Fibroblast of skin of scalp (primary cell): ENCODE results near the gene BRD1.

ENCODE experiments used
- DNase-seq: peaks from one replicate; pipeline ENCODE4 v3.0.0-alpha.2; 2013

BRD1 gene

GRCh38 chr22:49751318-49751965, 76.2 kb downstream of the BRD1 start:
- no peak for DNase-seq

DNA sequence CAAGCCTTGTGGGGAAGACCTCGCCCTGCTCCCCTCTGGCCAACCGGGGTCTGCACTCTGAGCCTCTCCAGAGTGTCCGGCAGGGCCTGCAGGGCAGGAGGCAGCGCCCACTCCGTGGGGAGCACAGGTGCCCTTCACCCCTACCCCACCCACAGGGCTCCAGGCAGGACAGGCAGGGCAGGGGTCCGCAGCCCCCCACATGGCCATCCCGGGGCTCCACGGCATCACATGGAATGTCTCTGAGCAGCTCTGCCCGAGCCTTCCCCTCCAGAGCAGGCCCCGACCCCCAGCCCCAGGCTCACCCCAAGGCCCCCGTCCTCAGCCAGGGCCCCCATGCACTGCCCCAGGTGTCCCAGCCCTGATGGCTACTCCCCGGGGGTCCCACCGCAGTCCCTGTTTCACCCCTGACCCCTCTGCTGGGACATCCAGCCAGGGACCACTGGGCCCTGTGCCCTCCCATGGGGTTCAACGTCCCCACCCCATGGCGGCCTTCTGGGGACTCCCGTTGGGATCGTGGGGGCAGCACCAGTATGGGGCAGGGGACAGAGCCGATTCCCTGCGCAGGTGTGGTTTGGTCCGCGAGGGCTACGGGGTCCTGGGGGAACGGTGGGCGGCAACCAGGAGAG, 77.7 kb downstream of the BRD1 start:
- no peak for DNase-seq

DNA sequence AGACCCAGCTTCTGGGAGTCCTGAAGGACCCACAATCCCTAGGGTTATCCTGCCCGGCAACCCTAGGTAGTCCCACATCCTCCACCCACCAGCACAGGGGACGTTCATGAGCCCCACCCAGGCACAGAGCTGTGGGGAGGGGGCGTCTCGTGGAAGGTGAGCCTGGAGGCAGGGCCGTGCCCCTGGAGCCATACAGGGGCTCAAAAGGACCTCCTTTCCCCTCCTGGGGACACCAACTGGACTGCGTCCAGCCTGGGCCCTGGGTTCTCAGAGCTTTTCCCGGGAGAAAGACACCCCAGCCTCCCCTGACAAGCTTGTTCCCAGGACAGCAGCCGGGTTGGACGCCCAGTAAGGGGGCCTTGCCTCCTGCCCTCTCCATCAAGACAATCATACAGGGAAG, 78.4 kb downstream of the BRD1 start:
- no peak for DNase-seq

DNA sequence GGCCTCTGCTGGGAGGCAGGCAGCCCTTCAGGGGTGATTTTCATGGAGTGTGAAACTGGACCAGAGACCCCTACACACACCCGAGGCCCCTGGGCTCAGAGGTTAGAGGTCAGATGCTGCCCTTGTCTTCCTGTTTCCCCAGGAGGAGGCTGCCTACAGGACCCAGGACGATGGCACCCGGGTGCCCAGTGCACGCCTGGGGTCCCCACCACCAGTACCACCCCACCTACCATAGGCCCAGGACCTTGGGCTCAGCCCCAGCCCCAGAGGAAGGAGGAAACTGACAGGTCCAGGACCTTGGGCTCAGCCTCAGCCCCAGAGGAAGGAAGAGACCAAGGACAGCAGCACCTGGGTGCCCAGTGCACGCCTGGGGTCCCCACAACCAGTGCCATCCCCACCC, 79.2 kb downstream of the BRD1 start:
- DNase-seq: no peak

DNA sequence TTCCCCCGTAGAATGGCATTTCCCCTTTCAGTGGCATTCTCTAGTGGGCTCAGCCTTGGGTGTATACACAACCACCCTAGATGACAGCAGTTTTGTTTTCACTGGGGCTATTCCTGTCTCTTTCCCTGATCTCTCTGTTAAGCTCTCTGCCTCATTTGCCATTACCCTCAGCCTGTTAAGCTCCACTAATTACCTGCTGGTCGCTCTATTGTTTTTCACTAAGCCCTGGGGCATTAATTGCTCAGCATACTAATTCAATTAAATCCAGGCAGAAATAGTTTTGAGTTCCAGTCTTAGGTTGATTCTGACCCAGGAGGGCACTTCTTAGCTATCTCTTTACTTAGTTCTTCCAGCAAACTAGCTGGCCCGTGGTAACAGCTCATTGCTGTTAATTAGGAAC, 80.0 kb downstream of the BRD1 start:
- DNase-seq: no peak

- no peak for DNase-seq
Measured at GRCh38 chr22:49747130-49747529, 80.5 kb downstream of the BRD1 start.

GRCh38 chr22:49746065-49746464, 81.6 kb downstream of the BRD1 start:
- DNase-seq: no peak

DNA sequence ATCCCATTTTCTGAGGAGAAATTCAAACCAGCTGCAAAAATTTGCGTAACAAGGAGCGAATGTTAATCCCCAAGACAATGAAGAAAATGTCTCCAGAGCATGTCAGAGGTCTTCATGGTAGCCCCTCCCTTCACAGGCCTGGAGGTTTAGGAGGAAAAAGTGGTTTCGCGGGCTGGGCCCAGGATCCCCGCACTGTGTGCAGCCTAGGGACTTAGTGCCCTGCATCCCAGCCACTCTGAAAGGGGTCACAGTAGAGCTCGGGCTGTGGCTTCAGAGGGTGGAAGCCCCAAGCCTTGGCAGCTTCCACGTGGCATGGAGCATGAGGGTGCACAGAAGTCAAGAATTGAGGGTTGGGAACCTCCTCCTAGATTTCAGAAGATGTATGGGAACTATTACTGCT, 87.4 kb downstream of the BRD1 start:
- DNase-seq: no peak

DNA sequence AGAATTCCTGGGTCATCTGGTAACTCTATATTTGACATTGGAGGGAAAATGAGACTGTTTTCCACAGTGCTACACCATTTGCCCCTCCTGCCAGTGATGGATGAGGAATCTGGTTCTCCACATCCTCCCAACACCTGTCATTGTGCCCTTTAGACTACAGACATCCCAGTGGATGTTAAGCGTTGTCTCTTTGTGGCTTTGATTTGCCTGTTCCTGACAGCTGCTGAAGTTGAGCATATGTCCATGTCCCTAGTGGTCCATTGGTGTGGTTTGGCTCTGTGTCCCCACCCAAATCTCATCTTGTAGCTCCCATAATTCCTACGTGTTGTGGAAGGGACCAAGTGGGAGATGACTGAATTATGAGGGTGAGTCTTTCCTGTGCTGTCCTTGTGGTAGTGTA, 88.5 kb downstream of the BRD1 start:
- DNase-seq: no peak

DNA sequence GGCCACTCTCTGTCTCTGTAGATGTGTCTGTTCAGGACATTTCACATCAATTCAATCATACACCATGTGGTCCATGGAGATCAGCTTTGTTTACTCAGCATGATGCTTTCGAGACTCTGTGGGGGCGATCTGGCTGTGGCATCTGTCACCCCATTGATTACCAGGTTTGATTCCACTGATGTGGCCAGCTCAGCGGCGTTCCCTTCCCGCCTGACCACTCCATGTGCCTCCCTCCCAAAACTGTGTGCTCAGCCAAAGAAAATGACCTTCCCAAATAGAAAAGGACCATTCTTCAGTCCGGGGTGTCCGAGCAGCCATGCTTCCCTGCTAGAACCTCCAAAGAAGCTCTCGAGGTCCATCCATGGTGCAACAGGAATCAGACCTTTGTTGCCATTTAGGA, 89.1 kb downstream of the BRD1 start:
- no peak for DNase-seq

GRCh38 chr22:49738006-49738405, 89.7 kb downstream of the BRD1 start:
- no peak for DNase-seq

GRCh38 chr22:49737101-49737551, 90.5 kb downstream of the BRD1 start:
- no peak for DNase-seq

DNA sequence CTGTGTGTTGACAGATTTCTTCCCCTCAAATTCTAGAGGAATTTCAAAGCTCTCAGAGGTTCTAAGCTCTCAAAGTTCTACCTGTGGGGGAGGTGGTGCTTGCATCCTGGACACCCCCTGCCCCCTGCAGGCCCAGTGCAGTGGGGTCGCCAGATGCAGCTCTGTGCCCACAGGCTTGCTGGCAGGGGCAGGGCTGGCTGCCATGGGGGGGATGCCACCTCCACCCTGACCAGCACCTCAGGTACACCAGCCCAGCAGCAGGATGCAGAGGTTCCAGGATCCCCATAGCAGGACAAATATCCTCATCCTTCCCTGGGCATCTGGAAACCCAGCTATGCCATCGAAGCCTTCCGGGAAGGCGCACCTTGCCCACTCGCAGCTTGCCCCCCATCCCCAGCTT, 91.1 kb downstream of the BRD1 start:
- no peak for DNase-seq

DNA sequence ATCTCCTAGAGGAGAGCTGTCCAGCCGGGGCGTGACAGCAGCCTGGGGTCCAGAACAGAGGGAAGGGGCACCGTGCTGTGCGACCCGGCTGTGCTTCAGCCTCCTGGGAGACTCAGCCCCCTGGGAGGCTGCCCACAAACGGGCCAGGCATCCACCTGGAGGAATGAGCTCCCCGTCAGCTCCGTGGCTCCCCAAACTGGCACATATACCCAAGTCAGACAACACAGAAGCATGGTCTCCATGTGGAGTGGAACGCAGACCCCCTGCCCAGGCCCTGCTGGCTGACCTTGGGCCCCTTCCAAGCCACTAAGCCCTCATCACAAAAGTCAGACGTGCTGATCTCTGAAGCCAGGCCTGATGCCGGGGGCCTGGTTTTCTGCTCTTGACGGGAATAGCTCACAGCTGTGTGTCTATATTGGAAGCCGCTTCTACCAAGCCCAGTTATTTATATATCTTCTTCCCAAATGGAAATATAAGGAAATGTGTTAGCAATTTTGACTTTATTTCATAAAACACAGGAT, 91.7 kb downstream of the BRD1 start:
- DNase-seq: no peak

- DNase-seq: peak; percentile 17
Measured at GRCh38 chr22:49735411-49735900, 92.2 kb downstream of the BRD1 start.

DNA sequence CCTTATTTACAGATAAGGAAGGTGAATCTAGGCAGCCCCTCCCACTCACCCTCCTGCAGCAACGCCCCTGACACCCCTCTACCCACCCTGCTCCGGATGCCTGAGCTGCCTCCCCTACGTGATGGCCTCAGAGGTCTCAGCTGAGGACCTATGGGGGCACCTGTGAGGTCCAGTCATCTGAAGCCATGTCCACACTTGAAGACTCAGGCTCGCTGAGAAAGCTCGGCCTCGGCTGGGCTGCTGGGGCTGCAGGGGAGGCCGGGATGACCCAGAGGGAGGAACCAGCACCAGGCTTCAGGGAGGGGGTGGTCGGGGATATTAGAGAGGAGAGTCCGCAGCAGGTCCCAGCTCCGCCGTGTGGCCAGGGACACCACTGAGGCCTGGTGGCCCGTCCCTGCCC, 92.8 kb downstream of the BRD1 start:
- no peak for DNase-seq

GRCh38 chr22:49734390-49734789, 93.3 kb downstream of the BRD1 start:
- DNase-seq: no peak

DNA sequence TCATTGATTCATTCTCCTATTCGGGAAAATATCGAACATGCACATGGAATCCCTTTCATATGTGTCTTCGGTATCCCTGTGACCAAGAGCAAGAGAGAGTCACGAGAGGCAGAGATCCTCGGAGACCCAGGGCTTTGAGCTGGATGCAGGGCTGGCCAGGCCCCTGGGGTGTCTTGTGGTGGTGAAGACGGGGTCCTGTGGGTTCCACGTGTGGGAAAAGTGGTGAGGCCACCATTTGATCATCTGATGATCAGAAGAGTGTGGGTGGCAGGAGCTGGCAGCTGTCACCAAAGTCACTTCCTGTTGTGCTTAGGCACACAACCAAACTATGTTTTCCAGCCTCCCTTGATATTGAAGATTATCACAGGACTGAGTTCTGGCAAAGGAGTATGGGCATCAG, 94.0 kb downstream of the BRD1 start:
- no peak for DNase-seq

DNA sequence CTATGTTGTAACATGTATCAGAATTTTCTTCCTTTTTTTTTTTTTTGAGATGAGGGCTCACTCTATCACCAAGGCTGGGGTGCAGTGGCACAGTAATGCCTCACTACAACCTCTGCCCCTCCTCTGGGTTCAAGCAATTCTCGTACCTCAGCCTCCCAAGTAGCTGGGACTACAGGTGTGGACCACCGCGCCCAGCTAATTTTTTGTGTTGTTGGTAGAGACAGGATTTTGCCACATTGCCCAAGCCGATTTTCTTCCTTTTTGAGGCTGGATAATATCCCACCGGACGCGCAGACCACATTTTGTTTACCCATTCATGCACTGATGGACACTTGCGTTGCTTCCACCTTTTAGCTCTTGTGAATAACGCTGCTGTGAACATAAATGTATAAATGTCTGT, 97.0 kb downstream of the BRD1 start:
- no peak for DNase-seq

DNA sequence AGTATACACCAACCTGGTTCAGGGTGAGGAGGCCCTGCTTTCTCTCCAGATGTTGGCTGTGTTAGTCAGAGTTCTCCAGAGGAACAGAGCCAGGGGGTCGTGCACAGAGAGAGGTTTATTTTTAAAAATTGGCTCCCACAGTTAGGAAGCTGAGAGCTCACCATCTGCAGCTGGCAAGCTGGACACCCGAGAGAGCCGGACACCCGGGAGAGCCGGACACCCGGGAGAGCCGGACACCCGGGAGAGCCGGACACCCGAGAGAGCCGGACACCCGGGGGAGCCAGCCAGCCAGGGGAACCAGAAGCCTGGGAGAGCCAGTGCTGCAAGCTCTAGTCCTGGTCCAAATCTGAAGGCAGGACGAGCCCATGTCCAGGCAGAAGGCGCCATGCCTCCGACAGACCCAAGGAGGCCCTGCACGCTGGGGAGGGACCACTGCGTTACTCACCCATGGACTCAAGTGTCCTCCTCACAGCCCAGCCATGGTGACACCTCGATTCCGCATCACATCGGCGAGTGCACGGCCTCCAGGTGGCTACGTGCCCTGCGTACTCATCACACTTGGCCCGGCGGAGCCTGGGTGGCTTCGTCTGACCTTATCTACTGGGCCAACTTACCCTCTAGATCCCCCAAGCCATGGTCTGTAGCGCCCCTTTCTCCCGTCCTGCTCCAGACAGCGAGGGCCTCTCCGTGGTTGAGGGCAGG, 99.0 kb downstream of the BRD1 start:
- DNase-seq: no peak

DNA sequence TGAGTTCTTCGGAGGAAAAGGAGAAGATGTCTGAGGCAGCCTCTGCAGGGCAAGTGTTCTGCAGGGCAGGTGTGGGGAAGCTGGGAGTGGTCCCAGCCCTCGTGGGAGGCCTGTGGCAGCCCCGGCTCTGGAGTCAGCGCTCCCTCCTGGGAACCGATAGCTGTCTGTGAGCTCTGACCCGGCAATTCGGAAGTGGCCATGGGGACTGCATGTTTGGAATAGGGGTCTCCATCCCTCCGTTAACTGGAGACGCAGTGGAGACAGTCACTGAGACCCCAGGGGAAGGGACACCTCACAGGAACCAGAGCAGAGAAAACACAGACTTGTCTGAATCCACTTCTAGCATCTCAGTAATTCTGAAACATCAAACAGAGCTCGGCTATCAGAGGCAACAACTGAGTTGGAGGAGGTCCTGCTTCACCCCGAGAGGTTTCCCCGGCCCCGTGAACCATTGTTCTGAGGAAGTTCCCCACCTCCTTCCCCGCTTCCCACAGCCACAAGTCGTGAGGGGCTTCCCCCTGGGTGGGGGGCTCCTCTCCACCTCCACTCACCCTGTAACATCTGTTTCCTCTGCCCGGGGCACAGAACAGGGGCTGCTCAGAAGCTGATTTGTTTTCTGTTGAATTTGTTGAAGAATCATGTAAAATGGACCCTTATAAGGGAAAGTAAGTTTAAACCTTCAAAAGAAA, 99.6 kb downstream of the BRD1 start:
- DNase-seq: no peak

GRCh38 chr22:49727191-49727880, 100.3 kb downstream of the BRD1 start:
- no peak for DNase-seq
